Measurements from ENCODE around the gene FBXO38. TPM values are rescaled to one million over a fixed set of nuclear protein-coding genes. Genes with fewer than 3 reads are reported as not detected.
A peak's percentile ranks its signal among the peaks of the same experiment; 100 is the strongest.

Gene FBXO38
- total and polyA plus RNA-seq, 9 of the 15 experiments (the other 6 are each of a cell fraction or from before 2014, with no cell fraction given): 7.4 to 39.4 (median 29.3) TPM

GRCh38 chr5:148482697-148483462 lies 99.1 kb downstream of the FBXO38 start (continued):
- peak; percentile 52; the same call in 1 of the 2 replicates for TF ChIP-seq REST (IDR thresholded peaks at IDR 0.05; ENCODE audit: borderline replicate concordance)
- TF ChIP-seq REST (CRISPR knock-in tag; IDR thresholded peaks at IDR 0.05; ENCODE audit: low read depth): no peak
- TF ChIP-seq SIRT6 (IDR thresholded peaks at IDR 0.05; ENCODE audit: low read depth, low read length): no peak
- TF ChIP-seq NFXL1 (CRISPR knock-in tag; IDR thresholded peaks at IDR 0.05): no peak
- TF ChIP-seq CXXC5 (CRISPR knock-in tag; IDR thresholded peaks at IDR 0.05): 0 out of 2 replicates have a peak, but pooled peaks have one; percentile 11
- no peak for TF ChIP-seq TSHZ1 (CRISPR knock-in tag; IDR thresholded peaks at IDR 0.05)
- no peak for TF ChIP-seq KDM5B (IDR thresholded peaks at IDR 0.05; ENCODE audit: insufficient replicate concordance, low read depth, low read length)
- no peak for TF ChIP-seq STAG1 (CRISPR knock-in tag; IDR thresholded peaks at IDR 0.05; ENCODE audit: borderline replicate concordance)
- no peak for TF ChIP-seq PTTG1 (tag; IDR thresholded peaks at IDR 0.05; ENCODE audit: low read depth)
- TF ChIP-seq ZC3H8 (IDR thresholded peaks at IDR 0.05): peak; percentile 46; the same call in 1 of the 2 replicates
- TF ChIP-seq CBFA2T2 (conservative IDR thresholded peaks at IDR 0.05): no peak
- no peak for TF ChIP-seq ZNF780A (CRISPR knock-in tag; IDR thresholded peaks at IDR 0.05)
- no peak for TF ChIP-seq PHB2 (IDR thresholded peaks at IDR 0.05; ENCODE audit: low read depth)
- peak; percentile 45 for TF ChIP-seq PHF20 (IDR thresholded peaks at IDR 0.05; ENCODE audit: partially characterized antibody)

All from K562 (cell line).